Right lobe of liver (tissue), 4 donors: Measurements from ENCODE around the gene PTMA.

Experiments used
- POLR2A ChIP-seq: fragments of 450-650 bp; IDR thresholded peaks from one replicate; pipeline ENCODE4 v1.6.1; 2017; ENCODE audit warnings: antibody characterized with exemption, mild to moderate bottlenecking
- TF ChIP-seq, protein P1 (sequence below), 4 donors: fragments of 200-600 bp in 3 of 4; fragments of 450-650 bp in 1 of 4; IDR thresholded peaks; one replicate each; pipeline versions ENCODE4 v1.5.1 to v1.8.0; 2016 to 2022; ENCODE audit warnings: antibody characterized with exemption in 4 of 4, mild to moderate bottlenecking in 2 of 4
- donor health status: DM: no; HTN: no; CAD: no.
- donor health status: DM: no; HTN: no; CAD: no.
- donor health status: DM: no; HTN: yes; CAD: no.

DNA sequence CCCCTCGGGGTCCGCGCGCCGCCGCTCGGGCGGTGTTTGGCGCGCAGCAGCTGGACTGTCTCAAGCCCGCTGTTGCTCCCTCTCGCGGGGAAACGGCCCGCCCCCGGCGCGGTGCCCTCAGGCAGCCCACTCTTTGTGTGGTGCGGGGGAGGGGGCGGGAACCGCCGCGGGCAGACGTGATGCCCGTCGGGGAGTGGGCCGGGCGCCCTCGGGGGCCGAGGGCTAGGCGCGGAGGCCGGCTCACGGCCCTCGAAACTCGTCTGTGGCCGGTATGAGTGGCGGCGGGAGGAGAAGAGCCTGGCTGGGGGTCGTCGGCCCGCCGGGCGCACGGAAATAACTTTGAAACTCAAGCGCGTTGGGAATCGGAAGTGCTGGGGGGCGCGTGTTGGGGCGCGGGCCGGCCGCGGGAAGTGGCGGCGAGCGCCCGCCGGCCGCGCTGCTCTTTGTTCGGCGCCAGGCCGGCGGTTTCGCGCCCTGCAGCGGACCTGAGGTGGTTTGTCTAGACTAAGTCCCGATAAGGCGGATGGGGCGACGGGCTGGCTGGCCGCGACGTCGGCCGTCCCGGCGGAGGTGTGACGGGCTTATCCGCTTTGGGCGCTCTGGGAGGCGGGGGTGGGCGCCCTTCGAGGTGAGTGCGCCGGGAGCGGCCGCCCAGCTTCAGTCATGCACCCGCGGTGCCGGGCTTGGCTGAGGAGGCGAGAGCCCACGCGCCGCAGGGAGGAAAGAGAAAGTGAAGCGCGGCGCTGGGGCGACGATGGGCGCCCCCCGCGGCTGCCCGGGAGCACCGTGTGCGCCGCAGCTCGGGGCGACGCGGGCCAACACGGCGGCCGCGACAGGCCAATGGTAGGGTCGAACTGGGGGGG lies 679 bp downstream of the PTMA start:
- TF ChIP-seq, protein P1, sequence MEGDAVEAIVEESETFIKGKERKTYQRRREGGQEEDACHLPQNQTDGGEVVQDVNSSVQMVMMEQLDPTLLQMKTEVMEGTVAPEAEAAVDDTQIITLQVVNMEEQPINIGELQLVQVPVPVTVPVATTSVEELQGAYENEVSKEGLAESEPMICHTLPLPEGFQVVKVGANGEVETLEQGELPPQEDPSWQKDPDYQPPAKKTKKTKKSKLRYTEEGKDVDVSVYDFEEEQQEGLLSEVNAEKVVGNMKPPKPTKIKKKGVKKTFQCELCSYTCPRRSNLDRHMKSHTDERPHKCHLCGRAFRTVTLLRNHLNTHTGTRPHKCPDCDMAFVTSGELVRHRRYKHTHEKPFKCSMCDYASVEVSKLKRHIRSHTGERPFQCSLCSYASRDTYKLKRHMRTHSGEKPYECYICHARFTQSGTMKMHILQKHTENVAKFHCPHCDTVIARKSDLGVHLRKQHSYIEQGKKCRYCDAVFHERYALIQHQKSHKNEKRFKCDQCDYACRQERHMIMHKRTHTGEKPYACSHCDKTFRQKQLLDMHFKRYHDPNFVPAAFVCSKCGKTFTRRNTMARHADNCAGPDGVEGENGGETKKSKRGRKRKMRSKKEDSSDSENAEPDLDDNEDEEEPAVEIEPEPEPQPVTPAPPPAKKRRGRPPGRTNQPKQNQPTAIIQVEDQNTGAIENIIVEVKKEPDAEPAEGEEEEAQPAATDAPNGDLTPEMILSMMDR (IDR thresholded peaks at IDR 0.05) = peak in 3 of 4 donors; percentile 0 to 35 (median 24)
- no peak for TF ChIP-seq POLR2A
